ENCODE data around the gene GNAT1. TPM values are rescaled to one million over a fixed set of nuclear protein-coding genes. Genes with fewer than 3 reads are reported as not detected.

GNAT1 gene
- total RNA-seq, 1 experiment from 2014 or later = not detected

- Histone ChIP-seq H3K27me3 (ENCODE audit: insufficient read depth, low read length) (peaks cover 7% of the 10 kb centered on the region; the same call in 1 of the 2 replicates), H2BK5ac (ENCODE audit: insufficient read length, low read length) (no peak overlapping the region), H2BK12ac (ENCODE audit: insufficient read length, low read depth, low read length) (no peak overlapping the region), H2BK15ac (ENCODE audit: low read depth, low read length) (no peak overlapping the region), H2BK120ac (ENCODE audit: low read depth, low read length, poor library complexity, severe bottlenecking) (no peak overlapping the region), H3K4ac (ENCODE audit: low read depth, low read length) (no peak overlapping the region), H4K20me1 (ENCODE audit: control insufficient read depth, insufficient read depth, insufficient read length) (no peaks in the 10 kb centered on the region), H3K4me2 (ENCODE audit: insufficient read depth, insufficient read length, low read length) (no peak overlapping the region), H3K9me3 (ENCODE audit: control insufficient read depth, low read depth, low read length) (no peaks in the 10 kb centered on the region), H2BK20ac (ENCODE audit: low read depth, low read length, poor library complexity, severe bottlenecking) (no peak overlapping the region), H3K18ac (ENCODE audit: insufficient read length, low read depth, low read length) (no peak overlapping the region), H3K79me1 (ENCODE audit: insufficient read depth, low read depth, low read length, poor library complexity, severe bottlenecking) (no peaks in the 10 kb centered on the region), H3K79me2 (ENCODE audit: insufficient read depth, low read length) (no peaks in the 10 kb centered on the region), H3K14ac (ENCODE audit: insufficient read depth, low read length) (no peak overlapping the region), H3K23ac (ENCODE audit: insufficient read length, low read depth, low read length) (no peak overlapping the region), H4K5ac (ENCODE audit: insufficient read length, low read depth, low read length) (no peak overlapping the region), H2AK5ac (ENCODE audit: insufficient read length, low read length) (no peak overlapping the region), H3K4me1 (ENCODE audit: insufficient read depth, low read length) (peaks cover 3% of the 10 kb centered on the region; the same call in 1 of the 2 replicates), H4K91ac (ENCODE audit: insufficient read length, low read depth, low read length) (no peak overlapping the region), H3T11ph (ENCODE audit: low read length) (no peak overlapping the region), H3K27ac (ENCODE audit: insufficient read length, low read depth, low read length) (no peak overlapping the region), H4K8ac (replicated peaks; ENCODE audit: insufficient read length, low read depth, low read length) (no peak overlapping the region), H3K23me2 (ENCODE audit: insufficient read length, low read depth, low read length, poor library complexity, severe bottlenecking) (no peaks in the 10 kb centered on the region), H2AFZ (ENCODE audit: low read length) (no peak overlapping the region), H3K9ac (ENCODE audit: extremely low read depth, insufficient read length, low read length) (no peak overlapping the region), H3K56ac (ENCODE audit: insufficient read length, low read depth, low read length) (no peak overlapping the region)
- H3K27me3 Mint-ChIP-seq (ENCODE audit: low read depth) = peaks cover 25% of the 10 kb centered on the region
- TF ChIP-seq, protein P1, sequence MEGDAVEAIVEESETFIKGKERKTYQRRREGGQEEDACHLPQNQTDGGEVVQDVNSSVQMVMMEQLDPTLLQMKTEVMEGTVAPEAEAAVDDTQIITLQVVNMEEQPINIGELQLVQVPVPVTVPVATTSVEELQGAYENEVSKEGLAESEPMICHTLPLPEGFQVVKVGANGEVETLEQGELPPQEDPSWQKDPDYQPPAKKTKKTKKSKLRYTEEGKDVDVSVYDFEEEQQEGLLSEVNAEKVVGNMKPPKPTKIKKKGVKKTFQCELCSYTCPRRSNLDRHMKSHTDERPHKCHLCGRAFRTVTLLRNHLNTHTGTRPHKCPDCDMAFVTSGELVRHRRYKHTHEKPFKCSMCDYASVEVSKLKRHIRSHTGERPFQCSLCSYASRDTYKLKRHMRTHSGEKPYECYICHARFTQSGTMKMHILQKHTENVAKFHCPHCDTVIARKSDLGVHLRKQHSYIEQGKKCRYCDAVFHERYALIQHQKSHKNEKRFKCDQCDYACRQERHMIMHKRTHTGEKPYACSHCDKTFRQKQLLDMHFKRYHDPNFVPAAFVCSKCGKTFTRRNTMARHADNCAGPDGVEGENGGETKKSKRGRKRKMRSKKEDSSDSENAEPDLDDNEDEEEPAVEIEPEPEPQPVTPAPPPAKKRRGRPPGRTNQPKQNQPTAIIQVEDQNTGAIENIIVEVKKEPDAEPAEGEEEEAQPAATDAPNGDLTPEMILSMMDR (conservative IDR thresholded peaks at IDR 0.05) = no peak
- no peaks in the 10 kb centered on the region for H3K9me3 Mint-ChIP-seq
- H3K4me1 Mint-ChIP-seq = peaks cover 35 to 50% of the 10 kb centered on the region in 2 experiments
- DNase-seq = no peak
- H3K4me3 Mint-ChIP-seq = no peak overlapping the region
- peaks cover 0 to 2% (median 0%) of the 10 kb centered on the region in 3 experiments; a peak in 1 of 7 replicates for H3K36me3 Mint-ChIP-seq (ENCODE audit: insufficient read depth in 1 of 3, low read depth in 3 of 3)
- H3K27ac Mint-ChIP-seq = peak overlapping the region in 1 of 3 experiments; percentile 46; a peak in 1 of 7 replicates
- WGBS (ENCODE audit: extremely low coverage, insufficient read length, low lambda C conversion rate) = no CpG with 5 or more reads among the region's 1 CpG
These were observed 41.0 kb upstream of the GNAT1 start for GRCh38 chr3:50150404-50150750.
